ENCODE data around the gene AP3B1.
"Not testable (repeated sequence)": the region's sequence is repeated elsewhere in the genome, so short reads cannot be mapped to it uniquely, and the experiment has no call there.

AP3B1 gene

GRCh38 chr5:78243091-78243490, 51.4 kb downstream of the AP3B1 start:
- DNase-seq, result no peak

GRCh38 chr5:78242001-78242400, 52.5 kb downstream of the AP3B1 start:
- no peak for DNase-seq

- no peak for DNase-seq
Measured at GRCh38 chr5:78237911-78238310, 56.6 kb downstream of the AP3B1 start.

- DNase-seq, result no peak
Measured at GRCh38 chr5:78236046-78236445, 58.5 kb downstream of the AP3B1 start.

- DNase-seq, result no peak
Measured at GRCh38 chr5:78235289-78235688, 59.2 kb downstream of the AP3B1 start.

GRCh38 chr5:78234804-78235203, 59.7 kb downstream of the AP3B1 start:
- DNase-seq, result no peak

- no peak for DNase-seq
Measured at GRCh38 chr5:78232163-78232562, 62.3 kb downstream of the AP3B1 start.

GRCh38 chr5:78224358-78224757, 70.1 kb downstream of the AP3B1 start:
- no peak for DNase-seq

- no peak for DNase-seq
Measured at GRCh38 chr5:78221964-78222451, 72.5 kb downstream of the AP3B1 start.

GRCh38 chr5:78221467-78221866, 73.0 kb downstream of the AP3B1 start:
- DNase-seq, result no peak

- no peak for DNase-seq
Measured at GRCh38 chr5:78215972-78216371, 78.5 kb downstream of the AP3B1 start.

- DNase-seq, result no peak
Measured at GRCh38 chr5:78215565-78215964, 78.9 kb downstream of the AP3B1 start.

- DNase-seq, result no peak
Measured at GRCh38 chr5:78213799-78214198, 80.7 kb downstream of the AP3B1 start.

GRCh38 chr5:78211052-78211451, 83.4 kb downstream of the AP3B1 start:
- no peak for DNase-seq

- no peak for DNase-seq
Measured at GRCh38 chr5:78204241-78204640, 90.3 kb downstream of the AP3B1 start.

- no peak for DNase-seq
Measured at GRCh38 chr5:78203815-78204214, 90.7 kb downstream of the AP3B1 start.

GRCh38 chr5:78190402-78190801, 104.1 kb downstream of the AP3B1 start:
- no peak for DNase-seq

- DNase-seq, result not testable (repeated sequence)
Measured at GRCh38 chr5:78188681-78189080, 105.8 kb downstream of the AP3B1 start.

- no peak for DNase-seq
Measured at GRCh38 chr5:78187172-78187571, 107.3 kb downstream of the AP3B1 start.

GRCh38 chr5:78182838-78183237, 111.7 kb downstream of the AP3B1 start:
- no peak for DNase-seq

- DNase-seq, result no peak
Measured at GRCh38 chr5:78178356-78178755, 116.1 kb downstream of the AP3B1 start.

- not testable (repeated sequence) for DNase-seq
Measured at GRCh38 chr5:78170335-78170734, 124.2 kb downstream of the AP3B1 start.

- DNase-seq, result peak; percentile 26
Measured at GRCh38 chr5:78162253-78162862, 132.1 kb downstream of the AP3B1 start.

GRCh38 chr5:78157001-78157400, 137.5 kb downstream of the AP3B1 start:
- no peak for DNase-seq

GRCh38 chr5:78151594-78152271, 142.8 kb downstream of the AP3B1 start:
- no peak for DNase-seq

Data from NCI-H2029 (cell line).